ENCODE results near the gene GNG12. TPM values are rescaled to one million over a fixed set of nuclear protein-coding genes. Genes with fewer than 3 reads are reported as not detected.

Gene GNG12
- polyA plus RNA-seq, 3 donors, result 94.0 to 104 (median 103) TPM

DNA sequence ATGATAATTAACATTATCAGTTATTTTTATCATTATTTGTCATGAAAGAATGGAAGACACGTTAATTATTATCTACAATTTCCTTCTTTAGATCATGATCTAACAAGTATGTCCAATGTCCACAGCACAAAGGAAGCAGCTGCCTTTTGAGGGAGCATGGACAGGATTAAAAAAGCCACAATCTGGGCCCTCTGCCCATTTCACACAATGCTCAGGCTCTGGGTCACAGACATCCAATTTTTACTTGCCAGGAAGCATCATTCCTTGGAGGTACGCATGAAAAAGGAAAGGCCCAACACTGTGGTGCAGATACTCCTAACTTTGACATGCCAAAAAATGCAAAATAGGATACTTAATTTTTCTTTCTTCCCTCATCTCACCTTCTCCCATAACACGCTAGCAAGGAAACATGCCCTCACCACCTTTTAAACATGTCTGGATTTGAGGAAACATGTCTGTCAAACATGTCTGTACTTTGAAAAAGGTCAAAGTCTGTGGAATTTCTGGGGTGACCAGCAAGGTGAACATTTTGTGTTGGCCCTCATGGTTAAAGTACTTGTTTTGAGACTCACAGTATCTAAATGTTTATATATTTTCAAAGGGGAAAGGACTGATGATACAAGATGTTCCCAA lies 108.2 kb downstream of the GNG12 start:
- peak in 1 of 11 donors; percentile 48 for DNase-seq (ENCODE audit: extremely low read depth in 1 of 11, low read depth in 9 of 11, low spot score in 4 of 11)

DNA sequence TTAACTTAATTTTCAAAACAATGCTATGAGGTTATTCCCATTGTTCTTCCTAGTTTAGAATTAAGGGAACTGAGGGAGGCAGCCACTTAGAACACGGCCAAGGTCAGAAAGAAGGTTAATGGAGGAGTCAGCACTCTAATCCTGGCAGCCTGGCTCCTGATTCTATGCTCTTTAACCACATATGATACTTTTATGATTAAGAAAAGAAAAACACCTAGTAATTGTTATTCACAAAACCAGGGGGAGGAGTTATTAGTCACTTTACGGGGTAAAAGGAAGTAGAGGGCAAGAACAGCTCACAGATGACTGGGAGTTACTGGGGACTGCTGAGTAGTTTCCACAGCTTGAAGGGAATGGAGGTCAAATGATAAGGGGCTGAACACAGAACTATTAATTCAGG lies 109.6 kb downstream of the GNG12 start:
- DNase-seq (ENCODE audit: extremely low read depth in 1 of 11, low read depth in 9 of 11, low spot score in 4 of 11), result no peak

DNA sequence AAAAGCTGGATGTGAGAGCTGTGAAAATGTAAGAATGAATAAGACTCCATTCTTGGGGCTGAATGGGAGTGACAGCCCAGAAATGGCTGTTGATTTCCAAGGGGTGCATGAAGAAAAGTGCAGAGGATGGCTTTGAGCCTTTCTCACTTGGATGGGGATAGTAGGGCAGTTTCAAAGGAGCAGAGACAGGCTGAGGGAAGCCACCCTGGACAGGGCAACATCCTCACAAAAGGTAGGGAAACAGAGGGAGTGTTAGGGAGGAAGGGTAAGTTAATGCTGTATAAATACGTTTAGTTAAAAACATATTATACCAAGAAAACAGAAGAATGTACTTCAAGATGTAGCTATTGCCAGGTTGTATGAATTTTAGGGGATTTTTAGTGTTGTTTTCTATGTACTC lies 110.1 kb downstream of the GNG12 start:
- DNase-seq (ENCODE audit: extremely low read depth in 1 of 11, low read depth in 9 of 11, low spot score in 4 of 11), result no peak

DNA sequence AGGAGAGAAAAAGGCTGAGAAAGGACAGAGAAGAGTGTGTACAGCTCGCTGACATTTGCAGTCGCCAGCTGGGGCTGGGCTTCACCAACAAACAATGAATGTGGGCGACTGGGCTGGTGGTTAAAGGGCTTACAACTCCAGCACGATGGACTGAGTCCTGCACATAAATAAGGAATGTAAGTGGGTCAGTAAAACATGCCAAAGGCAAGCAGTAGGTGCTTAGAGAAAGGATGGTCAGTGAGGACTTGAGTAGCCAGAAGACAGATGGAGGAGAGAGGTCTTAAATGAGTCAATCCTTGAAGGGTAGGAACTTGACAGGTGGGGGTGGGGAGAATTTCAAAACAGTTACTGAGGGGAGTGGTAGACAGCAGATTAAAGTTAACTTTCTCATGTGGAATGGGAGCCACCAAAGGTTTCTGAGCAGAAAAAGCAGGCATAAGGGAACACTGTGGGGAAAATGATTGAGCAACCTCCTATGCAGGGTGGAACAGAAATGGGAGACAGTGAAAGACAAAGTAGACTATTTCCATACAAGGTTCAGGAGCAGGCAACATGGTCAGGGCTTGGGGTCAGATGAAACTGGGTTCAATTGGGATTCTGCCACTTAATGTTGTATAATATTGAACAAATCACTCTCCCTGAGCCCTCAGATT lies 110.8 kb downstream of the GNG12 start:
- DNase-seq (ENCODE audit: extremely low read depth in 1 of 11, low read depth in 9 of 11, low spot score in 4 of 11), result no peak

DNA sequence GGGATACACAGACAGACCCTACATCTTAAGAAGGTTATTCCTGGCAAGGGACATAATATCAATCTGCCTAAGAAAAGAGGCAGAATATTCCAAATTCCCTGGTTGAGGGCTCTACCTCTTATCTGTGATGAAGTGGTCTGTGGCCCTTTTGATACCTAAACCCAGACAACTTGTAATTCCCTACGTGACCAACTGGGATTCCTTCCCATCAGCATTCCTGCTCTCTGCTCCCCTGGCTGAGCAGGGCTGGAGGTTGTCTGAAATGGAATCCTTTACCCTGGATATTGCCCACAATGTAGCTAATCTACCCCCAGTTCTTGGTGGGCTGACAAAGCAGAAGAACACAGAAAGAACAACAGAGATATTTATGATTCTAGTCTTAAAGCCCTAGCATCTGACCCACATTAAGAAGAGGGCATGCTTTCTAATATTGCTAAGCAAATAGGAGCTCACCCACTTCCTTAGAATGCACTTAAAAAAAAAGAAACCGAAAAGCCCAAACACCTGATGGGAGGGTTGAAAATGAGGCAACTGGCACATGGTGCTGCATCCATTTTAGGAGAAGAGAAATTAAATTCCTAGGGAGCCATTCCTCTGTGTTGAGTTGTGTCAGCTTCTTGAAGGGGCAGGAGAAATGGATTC lies 111.5 kb downstream of the GNG12 start:
- no peak for DNase-seq (ENCODE audit: extremely low read depth in 1 of 11, low read depth in 9 of 11, low spot score in 4 of 11)

DNA sequence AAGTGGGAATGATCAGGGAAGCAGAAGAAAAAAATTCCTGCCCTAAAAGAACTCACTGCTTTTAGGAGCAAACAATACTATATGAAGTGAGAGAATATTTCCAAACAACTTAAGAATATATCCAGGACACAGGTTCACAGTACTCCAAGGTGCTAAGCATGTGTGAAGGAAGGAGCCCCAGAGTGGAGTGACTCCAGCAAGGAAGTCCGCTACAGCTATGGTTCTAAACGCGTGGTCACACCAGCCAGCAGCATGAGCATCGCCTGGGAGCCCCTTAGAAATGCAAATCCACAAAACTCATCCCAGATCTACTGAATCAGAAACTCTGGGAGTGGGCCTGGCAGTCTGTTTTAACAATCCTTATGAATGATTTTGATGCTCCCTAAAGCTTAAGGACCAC lies 112.2 kb downstream of the GNG12 start:
- DNase-seq (ENCODE audit: extremely low read depth in 1 of 11, low read depth in 9 of 11, low spot score in 4 of 11), result no peak

DNA sequence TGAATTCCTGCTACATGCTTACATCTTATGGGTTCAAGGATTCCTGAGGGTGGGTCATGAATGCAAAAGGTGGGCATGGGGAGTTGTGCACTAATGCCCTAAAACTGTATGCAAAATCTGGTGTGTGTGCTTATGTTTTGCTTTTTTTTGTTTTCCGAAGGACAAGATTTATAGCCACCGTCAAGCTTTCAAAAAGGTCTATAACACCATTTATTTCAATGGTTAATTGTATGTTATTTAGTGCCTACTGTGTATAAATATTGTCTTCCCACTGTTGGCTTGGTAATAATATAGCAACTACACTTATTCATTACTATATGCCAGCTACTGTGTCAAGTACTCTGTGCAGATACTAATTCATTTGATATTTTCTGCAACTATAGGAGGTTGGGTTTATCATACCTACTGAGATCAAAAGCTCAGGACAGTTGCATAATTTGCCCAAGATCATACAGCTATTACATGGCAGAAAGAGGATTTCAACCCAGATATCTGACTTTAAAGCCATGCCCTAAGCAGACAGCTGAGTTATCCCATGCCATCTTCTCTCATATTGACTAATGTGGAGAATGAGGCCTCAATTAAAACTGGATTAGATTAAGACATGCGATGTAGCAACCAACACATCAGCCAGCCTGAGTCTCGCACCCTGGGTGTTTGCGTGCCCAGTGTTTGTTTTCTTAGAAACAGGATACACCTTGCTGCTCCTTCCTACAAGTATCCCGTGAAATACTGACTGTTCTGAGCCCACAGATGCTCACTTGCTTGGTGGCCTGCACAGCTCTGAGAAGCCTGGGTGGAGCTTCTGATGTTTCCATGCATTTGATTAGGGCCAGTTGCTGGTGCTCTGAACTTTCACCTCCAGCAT lies 113.7 kb downstream of the GNG12 start:
- DNase-seq (ENCODE audit: extremely low read depth in 1 of 11, low read depth in 9 of 11, low spot score in 4 of 11), result no peak

DNA sequence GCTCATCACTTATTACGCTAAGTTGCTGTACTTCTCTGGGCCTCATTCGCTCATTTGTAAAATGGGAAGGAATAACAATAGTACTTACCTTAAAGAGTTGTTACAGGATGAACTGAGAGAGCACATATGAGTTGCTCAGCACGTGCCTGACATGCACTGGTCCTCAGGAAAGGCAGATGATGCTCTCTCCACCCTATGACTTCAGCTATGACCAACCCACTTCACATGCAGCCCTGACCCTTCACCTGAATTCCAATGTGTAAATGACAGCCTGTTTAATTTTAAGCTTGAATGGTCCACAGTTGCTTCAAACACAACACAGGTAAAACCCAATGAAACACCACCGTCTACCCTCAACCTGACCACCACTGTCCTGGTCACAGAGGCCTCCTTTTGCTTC lies 115.4 kb downstream of the GNG12 start:
- DNase-seq (ENCODE audit: extremely low read depth in 1 of 11, low read depth in 9 of 11, low spot score in 4 of 11), result no peak

DNA sequence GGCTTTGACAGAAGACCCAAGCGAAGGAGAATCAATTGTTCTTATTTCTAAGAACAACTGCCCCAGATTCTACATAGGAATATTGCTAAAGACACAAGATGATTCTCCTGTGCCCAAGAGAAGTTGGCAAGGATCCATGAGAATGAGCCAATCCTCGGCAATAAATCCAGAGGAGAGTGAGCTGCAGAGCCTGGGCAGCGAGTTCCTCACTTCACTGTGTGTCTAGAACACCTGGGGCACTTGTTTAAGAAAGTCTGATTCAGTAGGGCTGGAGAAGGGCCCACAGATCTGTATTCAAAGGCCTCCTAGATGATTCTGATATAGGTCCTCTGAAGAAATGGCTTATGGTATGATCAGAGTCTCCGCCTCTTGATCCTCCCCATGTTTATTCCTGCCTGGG lies 116.5 kb downstream of the GNG12 start:
- no peak for DNase-seq (ENCODE audit: extremely low read depth in 1 of 11, low read depth in 9 of 11, low spot score in 4 of 11)

DNA sequence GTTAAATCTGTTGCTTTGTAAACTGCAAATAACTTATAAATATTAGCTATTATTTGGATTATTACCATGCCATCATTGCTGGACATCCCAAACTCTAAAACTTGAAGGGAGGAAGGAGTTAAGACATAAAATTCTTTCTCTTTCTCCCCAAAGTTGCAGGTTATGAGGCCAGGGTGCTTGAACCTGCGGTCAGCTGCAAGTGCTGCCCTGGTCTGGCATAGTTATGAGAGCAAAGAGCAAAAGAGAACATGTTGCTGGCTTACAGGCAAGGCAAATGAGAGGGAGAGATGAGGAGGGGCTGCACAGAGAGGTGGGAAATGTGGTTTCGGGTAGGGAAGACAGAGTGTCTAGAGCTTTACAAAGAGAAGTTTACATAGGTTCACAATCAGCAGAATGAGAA lies 117.4 kb downstream of the GNG12 start:
- DNase-seq (ENCODE audit: extremely low read depth in 1 of 11, low read depth in 9 of 11, low spot score in 4 of 11), result no peak

DNA sequence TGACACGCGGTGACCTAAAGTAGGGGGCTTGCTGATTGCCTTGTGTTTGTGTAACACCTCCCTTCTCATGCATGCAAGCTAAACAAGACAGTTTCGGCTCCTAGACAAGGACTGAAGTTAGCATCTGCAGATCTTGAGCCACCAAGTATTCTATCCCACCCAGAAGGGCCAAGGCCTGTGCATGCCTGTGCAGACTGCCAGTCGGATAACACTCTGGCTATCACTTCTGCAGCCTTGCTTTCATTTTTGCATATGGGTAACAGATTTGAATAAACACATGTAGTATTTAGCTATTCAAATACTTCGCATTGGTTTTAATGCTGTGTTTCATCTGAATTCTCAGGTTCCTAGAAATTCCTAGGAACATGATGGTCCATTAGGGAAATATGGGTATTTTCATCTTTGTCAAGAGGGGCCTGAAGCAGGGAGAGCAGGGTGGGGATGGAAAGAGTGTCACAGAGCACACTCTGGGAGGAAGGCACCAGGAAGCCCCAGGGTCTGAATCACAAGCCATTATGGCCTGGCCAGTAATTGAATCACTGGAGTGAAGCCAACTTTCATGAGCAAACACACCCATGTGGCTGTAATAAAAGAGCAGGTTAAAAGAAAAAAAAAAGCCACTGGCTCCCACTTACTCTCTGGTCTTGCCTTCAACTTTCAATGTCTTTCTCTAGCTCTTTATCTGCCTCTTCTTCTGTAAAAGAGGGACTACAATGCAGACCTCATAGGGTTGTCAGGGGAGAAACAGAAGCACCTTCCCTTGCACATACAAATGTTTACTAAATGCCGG lies 120.0 kb downstream of the GNG12 start:
- DNase-seq (ENCODE audit: extremely low read depth in 1 of 11, low read depth in 9 of 11, low spot score in 4 of 11), result peak in 2 of 11 donors; percentile 20 to 30

DNA sequence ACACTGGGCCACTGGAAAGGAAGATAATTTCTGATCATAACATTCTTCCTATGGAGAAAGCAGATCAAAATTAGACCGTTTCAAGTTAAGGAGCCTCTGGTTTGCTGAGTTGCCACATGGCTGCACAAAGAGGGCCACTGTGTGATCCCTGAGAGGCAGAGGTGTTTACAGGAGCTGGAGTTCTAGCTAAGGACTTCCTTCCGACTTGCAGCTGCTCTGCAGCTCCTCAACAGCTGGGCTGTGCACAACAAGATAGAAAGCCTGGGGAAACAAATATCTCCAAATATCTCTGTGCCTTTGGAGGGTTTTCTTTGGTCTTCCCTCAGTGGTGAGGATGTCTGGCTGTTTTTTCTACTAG lies 121.4 kb downstream of the GNG12 start:
- no peak for DNase-seq (ENCODE audit: extremely low read depth in 1 of 11, low read depth in 9 of 11, low spot score in 4 of 11)

DNA sequence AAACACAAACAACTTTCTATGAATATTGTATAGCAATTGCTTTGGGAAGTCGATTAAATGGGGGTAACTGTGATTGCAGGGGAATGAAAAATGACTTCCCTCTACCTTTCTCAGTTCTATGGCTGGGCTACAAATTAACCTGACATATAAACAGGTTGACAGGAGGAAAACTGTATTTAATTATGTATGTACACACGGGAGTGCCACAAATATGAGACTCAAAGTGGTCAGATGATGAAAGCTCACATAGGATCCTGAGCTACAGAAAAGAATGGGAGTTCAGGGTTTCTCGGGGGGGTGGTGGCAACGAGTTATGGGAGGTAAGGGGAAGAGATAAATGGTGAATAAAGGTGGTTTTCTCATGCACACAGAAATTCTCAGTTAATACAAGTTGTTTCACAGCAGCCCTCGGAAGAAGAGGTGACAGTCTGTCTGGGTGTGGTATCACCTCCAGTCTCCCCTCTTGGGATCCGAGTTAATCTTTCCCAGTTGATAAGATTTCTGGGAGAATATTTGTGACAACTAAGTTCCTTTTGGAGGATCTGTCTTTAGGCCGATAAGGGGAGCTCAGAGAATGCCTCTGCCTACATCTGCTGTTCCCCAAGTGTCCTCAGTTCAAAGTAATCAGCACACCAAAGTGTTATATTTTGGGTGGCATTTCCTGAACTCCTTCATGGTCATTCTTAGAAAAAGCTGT lies 122.0 kb downstream of the GNG12 start:
- DNase-seq (ENCODE audit: extremely low read depth in 1 of 11, low read depth in 9 of 11, low spot score in 4 of 11), result no peak

DNA sequence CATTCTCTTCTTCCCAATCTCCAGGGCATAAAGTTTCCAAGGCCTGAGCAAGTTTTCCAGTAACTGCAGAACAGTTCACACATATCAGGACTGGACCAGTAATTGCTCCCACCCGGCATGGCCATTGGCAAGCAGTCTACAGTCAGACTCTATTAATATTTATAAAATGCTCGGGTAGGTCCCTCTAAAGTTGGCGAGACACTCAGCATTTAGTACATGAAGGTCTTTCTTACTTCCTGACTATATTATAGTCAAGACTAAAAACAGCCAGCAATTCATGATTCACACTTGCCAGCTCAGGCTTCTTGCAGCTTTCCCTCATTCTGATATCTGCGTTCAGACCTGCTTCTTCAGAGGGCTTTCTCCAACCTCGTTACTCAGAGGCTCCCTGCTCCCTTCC lies 122.8 kb downstream of the GNG12 start:
- no peak for DNase-seq (ENCODE audit: extremely low read depth in 1 of 11, low read depth in 9 of 11, low spot score in 4 of 11)

DNA sequence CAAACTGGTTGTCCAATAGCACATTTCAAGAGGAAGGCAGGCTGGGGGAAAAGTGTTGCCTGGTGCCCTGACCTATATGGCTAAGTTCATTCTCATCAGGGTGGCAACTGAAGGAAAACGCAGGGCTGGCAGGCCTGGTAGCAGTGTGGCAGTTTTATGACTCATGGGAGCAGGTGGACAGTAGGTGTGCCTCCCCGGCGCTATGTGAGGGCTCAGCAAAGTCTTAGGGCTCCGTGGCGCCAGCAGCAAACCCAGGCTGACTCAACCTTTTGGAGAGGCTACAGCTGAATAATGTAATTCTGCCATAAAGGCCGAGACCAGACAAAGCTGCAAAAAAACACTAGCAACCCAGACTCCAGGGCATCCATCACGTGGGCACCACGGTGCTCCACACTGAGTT lies 124.7 kb downstream of the GNG12 start:
- no peak for DNase-seq (ENCODE audit: extremely low read depth in 1 of 11, low read depth in 9 of 11, low spot score in 4 of 11)

DNA sequence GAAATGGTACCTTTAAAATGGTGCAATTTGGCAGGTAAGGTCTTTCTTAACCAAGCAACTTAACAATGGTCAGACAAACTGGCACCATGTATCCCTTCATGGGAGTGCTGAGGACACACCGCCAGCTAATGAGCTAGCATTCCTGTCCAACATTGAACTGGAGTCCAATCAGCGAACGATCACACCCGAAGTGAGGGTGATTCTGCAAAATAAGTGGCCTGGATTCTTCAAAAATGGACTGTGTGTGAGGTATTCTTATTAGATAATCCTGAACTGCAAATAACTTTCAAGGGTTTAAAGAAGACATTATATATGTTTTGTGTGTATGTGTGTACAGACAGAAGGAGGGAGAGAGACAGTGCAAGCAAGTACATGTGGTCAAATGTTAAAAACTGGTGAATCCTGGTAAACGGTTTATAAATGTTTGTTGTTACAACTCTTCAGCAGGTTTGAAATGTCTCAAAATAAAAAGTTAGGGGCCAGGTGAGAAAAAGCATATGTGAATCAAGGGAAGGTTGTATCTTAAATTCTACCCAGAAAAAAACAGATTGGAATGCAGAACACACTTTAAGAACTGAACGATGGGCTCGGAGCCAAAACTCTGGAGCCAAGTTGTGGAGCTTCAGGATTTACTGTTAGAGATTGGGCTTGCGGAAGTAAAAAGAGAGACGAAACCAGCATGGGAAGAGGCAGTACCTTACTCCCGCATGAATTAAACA lies 127.4 kb downstream of the GNG12 start:
- no peak for DNase-seq (ENCODE audit: extremely low read depth in 1 of 11, low read depth in 9 of 11, low spot score in 4 of 11)

DNA sequence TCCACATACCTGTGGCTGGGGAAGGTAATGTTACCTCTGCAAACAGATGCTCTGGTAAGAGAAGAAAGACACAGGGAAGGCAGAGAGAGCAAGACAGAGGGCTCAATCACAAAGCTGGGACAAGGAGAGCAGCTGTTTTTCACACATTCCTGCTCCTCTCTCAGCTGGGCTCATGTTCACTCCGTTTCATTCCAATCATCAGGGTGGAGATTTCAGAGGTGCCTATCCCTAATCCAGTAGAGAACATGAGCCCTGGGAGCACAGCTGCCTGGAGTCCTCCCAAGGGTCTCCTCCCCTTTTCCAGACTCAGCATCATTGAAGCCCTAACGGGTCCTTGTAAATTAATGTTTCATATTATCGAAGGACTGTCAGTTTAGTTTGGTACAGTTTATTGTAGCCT lies 128.9 kb downstream of the GNG12 start:
- DNase-seq (ENCODE audit: extremely low read depth in 1 of 11, low read depth in 9 of 11, low spot score in 4 of 11), result no peak

DNA sequence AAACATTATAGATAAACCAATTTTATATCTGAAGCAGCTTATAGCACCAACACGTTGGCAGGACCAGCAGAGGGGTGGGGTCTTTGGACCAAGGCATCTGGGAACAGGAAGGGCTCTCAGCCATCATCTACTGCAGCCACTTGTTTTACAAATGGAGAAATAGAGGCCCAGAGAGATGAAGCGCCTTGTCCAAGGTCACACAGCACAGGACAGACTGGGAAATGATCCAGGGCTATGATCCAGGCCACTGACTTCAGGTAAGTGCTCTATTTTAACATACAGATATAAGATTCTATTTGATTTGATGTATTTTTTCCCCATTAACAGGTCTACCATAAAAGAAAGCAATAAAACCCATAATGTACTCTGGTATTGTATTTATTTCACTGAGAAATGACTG lies 131.4 kb downstream of the GNG12 start:
- DNase-seq (ENCODE audit: extremely low read depth in 1 of 11, low read depth in 9 of 11, low spot score in 4 of 11), result no peak
